SK-N-SH (cell line): ENCODE data around the gene ZCCHC17.

Experiments used
- EP300 ChIP-seq, 2 experiments: IDR thresholded peaks; 2 replicates each; pipeline versions ENCODE4 v1.4.0 to v1.6.1; 2012; ENCODE audit warnings: borderline replicate concordance in 1 of 2, low read depth in 1 of 2, low read length in 1 of 2
- TF ChIP-seq, protein P1 (sequence below): fragments of 200-600 bp; sonication (generic); IDR thresholded peaks from 2 replicates; pipeline ENCODE4 v1.6.1; 2017; ENCODE audit warnings: antibody characterized with exemption, mild to moderate bottlenecking, moderate library complexity

DNA sequence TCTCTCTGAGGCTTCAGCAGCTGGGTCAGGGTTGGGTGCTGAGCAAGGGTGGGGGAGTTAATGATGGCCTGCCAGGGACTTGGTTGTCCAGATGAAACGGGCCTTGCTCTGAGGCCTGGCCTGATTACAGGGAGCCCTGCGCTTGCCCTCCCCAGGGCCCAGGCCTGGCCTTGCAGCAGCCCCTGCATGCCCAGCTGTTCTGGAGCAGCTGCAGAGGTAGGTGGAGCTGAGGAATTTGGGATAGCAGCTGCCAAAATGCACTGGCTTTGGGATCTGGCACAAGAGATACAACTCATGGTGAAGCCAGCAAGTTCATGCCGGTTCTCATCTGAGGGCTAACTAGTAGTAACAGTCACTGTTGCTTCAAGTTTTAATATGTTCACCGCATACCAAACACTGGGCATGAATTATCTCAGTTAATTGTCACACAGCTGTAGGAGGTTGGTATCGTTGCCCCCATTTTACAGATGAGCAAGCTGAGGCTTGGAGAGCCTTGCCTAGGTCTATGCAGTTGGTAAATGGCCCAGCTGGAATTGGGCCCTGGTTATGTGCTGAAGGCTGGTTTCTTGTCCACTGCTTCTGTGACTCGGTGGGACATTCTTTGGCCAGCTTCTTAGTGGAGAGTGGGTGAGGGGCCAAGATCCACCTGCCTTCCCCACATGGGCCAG is 108.9 kb downstream of the ZCCHC17 start:
- TF ChIP-seq, protein P1, sequence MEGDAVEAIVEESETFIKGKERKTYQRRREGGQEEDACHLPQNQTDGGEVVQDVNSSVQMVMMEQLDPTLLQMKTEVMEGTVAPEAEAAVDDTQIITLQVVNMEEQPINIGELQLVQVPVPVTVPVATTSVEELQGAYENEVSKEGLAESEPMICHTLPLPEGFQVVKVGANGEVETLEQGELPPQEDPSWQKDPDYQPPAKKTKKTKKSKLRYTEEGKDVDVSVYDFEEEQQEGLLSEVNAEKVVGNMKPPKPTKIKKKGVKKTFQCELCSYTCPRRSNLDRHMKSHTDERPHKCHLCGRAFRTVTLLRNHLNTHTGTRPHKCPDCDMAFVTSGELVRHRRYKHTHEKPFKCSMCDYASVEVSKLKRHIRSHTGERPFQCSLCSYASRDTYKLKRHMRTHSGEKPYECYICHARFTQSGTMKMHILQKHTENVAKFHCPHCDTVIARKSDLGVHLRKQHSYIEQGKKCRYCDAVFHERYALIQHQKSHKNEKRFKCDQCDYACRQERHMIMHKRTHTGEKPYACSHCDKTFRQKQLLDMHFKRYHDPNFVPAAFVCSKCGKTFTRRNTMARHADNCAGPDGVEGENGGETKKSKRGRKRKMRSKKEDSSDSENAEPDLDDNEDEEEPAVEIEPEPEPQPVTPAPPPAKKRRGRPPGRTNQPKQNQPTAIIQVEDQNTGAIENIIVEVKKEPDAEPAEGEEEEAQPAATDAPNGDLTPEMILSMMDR, result no peak
- no peak for TF ChIP-seq EP300 (IDR thresholded peaks at IDR 0.05; ENCODE audit: borderline replicate concordance in 1 of 2, low read depth in 1 of 2, low read length in 1 of 2)
